Embryonic facial prominence (tissue), 1 donor: ENCODE measurements around the gene AMDHD2.
A peak's percentile ranks its signal among the peaks of the same experiment; 100 is the strongest.
"Not testable (repeated sequence)": the region's sequence is repeated elsewhere in the genome, so short reads cannot be mapped to it uniquely, and the experiment has no call there.

Source experiments
- DNase-seq: peaks from one replicate; pipeline ENCODE4 v3.0.0-alpha.2; 2016; ENCODE audit errors: extremely low spot score

AMDHD2 gene, protein sequence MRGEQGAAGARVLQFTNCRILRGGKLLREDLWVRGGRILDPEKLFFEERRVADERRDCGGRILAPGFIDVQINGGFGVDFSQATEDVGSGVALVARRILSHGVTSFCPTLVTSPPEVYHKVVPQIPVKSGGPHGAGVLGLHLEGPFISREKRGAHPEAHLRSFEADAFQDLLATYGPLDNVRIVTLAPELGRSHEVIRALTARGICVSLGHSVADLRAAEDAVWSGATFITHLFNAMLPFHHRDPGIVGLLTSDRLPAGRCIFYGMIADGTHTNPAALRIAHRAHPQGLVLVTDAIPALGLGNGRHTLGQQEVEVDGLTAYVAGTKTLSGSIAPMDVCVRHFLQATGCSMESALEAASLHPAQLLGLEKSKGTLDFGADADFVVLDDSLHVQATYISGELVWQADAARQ

DNA sequence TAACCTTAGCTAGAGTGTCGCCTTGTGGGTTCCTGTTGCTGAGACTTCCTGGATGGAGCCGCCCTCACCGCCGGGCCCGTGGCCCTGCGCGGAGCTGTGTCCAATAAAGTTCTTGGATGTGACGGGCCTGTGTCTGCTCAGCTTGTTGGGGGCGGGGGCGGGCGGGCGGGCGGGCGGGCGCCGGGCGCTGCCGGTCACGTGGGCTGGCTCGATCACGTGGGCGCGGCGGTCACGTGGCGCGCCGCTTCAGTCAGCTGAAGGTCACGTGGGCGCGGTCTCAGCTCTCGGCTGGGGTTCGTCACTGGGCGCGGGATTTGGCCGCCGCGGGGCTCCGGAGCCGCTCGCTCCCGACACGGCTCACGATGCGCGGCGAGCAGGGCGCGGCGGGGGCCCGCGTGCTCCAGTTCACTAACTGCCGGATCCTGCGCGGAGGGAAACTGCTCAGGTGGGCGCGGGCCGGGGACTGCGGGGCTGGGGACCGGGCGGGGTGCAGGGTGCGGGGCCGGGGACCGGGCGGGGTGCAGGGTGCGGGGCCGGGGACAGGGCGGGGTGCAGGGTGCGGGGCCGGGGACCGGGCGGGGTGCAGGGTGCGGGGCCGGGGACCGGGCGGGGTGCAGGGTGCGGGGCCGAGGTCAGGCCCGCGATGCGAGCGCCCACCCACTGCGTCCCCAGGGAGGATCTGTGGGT lies at the start of gene AMDHD2:
TSS of gene AMDHD2 (plus strand) at position 275 of the 687 bp plus-strand sequence. CDS start at position 363, 88 bp downstream.
- DNase-seq, result peak; percentile 80

DNA sequence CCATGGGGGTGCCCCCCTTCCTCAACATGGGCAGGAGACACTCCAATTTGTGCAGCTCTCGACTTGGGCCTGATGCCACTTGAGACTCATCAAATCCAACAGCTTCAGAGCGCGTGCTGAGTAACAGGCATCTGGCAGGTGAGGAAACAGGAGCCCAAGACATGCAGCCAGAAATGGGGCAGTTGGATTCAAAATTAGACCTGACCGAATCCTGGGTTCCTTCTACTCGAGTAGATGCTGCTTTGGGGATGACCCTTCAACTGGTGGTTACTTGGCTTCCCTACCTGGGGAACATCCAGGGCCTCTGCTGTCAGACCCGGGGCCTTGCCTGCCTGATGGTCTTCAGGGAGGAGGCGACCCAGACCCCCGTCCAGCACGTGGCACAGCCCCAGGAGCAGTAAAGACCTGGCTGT lies 49.6 kb upstream of the AMDHD2 start:
- DNase-seq, result no peak

DNA sequence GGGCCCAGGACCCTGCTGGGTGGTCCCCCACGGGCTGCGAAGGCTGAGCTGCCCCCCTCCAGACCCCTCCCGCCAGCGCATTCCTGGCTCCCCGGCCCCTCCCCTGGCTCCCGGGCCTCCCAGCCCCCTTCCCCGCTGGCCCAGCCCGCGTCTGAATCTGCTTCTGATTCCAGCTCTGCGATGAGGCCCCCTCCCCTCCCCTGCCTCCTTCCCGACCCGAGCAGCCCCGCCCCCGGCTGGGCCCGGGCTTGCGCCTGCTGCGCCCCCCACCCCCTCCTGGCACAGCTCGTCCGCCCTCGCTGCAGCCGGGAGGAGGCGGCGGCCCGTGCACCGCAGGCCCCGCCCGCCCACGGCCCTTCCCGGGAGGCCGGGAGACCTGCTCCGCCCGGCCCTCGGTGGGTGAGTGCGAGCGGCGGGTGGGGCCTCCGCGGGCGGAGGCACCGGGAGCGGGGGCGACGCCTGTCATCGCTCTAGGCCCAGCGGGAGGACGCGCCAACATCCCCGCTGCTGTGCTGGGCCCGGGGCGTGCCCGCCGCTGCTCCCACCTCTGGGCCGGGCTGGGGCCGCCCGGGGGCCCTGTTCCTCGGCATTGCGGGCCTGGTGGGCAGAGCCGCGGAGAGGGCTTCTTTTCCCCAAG lies 49.0 kb upstream of the AMDHD2 start, which contains the start of gene NTN3:
TSS of gene NTN3 (plus strand) at position 282 of the 637 bp plus-strand sequence. CDS start 405 bp downstream, outside the sequence.
- DNase-seq, result peak; percentile 72

DNA sequence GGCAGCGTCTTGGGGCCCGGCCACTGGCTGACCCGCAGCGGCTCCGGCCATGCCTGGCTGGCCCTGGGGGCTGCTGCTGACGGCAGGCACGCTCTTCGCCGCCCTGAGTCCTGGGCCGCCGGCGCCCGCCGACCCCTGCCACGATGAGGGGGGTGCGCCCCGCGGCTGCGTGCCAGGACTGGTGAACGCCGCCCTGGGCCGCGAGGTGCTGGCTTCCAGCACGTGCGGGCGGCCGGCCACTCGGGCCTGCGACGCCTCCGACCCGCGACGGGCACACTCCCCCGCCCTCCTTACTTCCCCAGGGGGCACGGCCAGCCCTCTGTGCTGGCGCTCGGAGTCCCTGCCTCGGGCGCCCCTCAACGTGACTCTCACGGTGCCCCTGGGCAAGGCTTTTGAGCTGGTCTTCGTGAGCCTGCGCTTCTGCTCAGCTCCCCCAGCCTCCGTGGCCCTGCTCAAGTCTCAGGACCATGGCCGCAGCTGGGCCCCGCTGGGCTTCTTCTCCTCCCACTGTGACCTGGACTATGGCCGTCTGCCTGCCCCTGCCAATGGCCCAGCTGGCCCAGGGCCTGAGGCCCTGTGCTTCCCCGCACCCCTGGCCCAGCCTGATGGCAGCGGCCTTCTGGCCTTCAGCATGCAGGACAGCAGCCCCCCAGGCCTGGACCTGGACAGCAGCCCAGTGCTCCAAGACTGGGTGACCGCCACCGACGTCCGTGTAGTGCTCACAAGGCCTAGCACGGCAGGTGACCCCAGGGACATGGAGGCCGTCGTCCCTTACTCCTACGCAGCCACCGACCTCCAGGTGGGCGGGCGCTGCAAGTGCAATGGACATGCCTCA lies 48.3 kb upstream of the AMDHD2 start:
- no peak for DNase-seq

DNA sequence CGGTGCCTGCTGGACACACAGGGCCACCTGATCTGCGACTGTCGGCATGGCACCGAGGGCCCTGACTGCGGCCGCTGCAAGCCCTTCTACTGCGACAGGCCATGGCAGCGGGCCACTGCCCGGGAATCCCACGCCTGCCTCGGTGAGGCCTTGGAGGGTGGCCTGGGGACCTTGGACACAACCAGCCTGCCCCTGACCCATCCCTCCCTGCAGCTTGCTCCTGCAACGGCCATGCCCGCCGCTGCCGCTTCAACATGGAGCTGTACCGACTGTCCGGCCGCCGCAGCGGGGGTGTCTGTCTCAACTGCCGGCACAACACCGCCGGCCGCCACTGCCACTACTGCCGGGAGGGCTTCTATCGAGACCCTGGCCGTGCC lies 47.7 kb upstream of the AMDHD2 start:
- DNase-seq, result no peak

DNA sequence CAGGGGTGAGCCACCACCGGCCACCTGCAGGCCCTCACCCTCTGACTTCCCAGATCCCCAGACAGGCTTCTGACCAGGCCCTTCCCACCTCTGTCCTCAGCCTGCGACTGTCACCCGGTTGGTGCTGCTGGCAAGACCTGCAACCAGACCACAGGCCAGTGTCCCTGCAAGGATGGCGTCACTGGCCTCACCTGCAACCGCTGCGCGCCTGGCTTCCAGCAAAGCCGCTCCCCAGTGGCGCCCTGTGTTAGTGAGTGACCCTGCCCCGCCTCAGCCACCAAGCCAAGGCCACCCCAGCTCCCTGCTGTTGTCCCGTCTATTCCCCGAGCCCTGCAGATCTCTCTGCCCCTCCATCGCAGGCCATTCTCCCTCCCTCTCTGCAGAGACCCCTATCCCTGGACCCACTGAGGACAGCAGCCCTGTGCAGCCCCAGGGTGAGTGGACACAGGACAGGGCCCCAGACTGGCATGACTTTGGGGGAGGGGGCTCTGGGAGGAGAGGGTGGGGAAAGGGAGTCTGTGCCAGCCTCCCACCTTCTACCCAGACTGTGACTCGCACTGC lies 47.2 kb upstream of the AMDHD2 start:
- DNase-seq, result no peak

DNA sequence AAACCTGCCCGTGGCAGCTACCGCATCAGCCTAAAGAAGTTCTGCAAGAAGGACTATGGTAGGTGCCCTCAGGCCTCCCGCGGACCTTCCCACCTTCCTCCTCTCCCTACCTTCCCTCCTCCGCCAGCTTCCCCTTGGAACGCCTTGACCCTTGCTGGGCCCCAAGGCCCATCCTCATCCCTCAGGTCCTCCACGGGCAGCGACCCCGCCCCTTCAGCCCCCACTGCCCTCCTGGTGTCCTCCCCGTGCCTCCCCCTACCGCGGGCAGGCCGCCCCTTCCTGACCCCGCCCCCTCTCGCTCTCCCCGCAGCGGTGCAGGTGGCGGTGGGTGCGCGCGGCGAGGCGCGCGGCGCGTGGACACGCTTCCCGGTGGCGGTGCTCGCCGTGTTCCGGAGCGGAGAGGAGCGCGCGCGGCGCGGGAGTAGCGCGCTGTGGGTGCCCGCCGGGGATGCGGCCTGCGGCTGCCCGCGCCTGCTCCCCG lies 46.7 kb upstream of the AMDHD2 start:
- DNase-seq, result no peak

DNA sequence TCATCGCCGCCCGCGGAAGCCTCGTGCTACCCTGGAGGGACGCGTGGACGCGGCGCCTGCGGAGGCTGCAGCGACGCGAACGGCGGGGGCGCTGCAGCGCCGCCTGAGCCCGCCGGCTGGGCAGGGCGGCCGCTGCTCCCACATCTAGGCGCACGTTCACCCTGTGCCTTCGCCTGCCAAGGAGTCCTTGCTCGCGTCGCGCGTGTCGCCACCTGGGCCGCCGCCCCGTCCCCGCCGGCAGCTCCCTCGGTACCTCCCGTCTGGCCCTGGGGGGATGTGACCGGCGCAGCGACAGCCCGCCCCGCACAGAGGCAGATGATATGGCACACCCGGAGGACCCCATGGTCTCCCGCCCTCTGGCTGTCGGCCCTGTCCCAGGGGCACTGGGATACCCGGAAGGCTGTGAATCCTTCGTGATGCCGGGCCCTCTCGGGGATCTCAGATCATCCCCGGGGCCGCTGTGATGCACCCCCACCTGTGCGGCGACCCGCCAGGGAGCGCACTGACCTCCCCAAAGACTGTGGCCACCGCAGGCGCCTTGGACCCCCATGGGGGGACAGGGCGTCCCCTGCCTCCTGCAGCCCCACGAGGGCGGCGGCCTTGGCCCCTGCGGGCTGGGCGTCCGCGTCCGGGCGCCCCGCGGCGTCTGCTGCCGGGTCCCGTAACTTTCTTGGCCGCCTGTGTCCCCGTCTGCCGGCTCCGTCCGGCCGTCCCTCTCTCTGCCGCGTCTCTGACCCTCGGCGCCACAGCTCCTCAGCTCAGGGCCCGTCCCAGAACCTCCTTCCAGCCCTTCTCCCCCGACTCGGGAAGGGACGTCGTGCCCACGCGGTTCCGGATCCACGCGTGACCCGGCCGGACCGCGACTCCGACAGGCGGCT lies 45.9 kb upstream of the AMDHD2 start:
- no peak for DNase-seq

DNA sequence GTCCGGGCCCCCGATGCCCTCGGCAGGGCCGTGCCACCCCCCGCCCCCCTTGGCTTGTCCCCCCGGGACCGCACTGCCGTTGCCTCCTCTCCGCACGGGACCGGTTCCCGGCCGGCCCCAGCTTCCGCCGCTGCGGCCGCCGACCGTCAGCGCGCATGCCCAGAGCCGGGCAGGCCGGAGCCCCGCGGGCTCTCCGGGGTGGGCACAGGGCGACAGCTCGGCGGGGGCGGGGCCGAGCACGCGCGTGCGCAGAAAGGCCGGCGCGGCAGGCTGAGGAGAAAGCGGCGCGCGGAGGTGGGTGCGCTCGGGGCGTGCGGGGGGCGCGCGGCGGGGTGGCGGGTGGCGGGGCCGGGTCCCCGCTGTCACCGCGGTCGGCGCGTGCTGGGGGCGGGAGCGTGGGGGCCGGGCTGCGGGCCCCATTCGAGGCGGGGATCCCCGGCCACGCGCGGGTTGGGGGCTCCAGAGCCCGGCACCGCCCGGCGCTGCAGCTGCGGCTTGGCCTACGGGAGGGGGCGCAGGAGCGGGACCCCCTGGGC lies 45.2 kb upstream of the AMDHD2 start, which contains the start of gene TBC1D24:
TSS of gene TBC1D24 (plus strand) at position 251 of the 536 bp plus-strand sequence. CDS start 21,022 bp downstream, outside the sequence.
- peak; percentile 49 for DNase-seq

DNA sequence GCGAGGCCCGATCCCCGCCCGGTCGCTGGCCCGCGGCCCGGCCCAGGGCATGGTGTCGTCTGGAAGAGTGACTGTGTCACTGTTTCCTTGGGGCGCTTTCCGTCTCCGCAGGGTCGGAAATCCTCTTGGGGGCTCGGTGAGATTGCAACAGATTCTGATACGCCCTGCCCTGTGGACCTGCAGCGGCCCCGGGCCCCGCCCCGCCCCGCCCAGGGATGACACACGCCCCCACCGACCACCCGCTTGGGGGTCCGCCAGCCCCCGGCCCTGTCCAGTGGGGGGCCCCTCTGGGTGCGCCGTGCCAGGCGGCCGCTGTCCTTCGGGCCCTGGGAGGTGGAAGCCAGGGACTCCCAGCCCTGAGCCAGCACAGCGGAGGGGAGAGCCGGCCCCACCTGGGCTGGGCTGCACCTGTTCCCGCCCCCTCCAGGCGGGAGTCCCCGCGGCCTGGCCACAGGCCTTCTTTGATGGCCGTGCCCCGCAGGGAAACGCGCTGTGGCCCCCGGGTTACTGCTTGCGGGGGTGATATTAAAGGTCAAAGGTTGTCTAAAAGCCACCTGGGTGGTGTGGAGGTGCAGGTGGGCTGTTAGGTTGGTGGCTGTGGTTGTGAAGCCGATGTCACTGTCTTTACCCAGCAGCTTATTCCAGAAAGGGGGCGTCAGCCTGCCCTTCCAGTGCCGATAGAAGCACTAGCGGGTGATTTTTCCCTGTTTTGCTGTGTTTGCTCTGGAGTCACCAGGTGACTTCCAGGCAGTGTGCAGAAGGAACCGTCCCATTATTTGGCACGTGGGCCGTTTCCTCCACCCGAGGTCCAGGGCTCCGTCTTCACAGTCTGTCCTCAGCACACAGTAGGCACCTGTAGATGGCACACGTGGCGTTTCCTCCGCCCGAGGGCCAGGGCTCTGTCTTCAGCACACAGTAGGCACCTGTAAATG lies 44.5 kb upstream of the AMDHD2 start:
- no peak for DNase-seq

DNA sequence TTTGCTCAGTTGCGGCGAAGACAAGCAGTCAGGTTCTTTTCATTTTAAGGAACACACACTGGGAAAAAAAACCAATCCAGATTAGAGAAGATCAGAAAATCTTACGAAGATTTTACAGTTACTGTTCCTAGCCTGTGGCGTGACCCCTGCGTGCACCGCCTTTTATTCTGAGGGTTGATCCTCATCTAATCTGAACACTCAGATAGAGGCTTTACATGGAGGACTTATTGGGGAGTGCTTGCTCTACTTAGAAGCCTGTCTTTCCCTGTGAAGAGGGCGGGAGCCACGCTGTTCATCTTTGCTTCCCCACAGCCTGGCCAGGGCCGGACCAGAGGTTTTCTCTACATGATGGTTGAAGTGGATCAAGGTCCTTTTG lies 43.8 kb upstream of the AMDHD2 start:
- no peak for DNase-seq

DNA sequence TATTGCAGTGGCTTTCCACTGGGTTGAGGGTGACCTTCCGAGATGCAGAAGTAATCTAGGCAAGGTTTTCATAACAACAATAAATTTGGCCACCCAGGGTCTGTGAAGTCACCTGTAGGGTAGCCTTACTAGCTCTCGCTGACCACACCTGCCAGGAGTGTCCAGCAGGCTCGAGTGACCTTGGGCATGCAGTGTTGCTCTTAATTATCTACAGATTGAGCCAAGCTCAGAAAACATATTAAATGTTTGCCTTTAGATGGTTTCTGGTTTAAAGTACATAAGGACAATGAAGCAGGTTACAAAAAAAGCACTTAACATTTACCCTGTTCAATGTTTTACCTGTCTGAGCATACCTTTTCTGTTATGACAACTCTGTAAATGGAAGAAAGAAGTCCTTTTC lies 43.4 kb upstream of the AMDHD2 start:
- no peak for DNase-seq

DNA sequence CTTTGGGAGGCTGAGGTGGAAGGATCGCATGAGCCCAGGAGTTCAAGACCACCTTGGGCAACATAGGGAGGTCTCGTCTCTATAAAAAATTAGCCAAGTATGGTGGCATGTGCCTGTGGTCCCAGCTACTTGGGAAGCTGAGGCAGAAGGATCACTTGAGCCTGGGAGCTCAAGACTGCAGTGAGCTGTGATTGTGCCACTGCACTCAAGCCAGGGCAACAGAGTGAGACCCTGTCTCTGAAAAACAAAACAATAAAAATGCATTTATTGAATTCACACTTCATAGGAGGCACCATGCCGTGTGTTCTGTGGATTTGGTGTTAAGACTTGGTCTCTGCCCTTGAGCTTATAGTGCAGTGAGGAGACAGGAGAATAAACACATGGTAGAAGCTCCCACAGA lies 42.8 kb upstream of the AMDHD2 start:
- no peak for DNase-seq

DNA sequence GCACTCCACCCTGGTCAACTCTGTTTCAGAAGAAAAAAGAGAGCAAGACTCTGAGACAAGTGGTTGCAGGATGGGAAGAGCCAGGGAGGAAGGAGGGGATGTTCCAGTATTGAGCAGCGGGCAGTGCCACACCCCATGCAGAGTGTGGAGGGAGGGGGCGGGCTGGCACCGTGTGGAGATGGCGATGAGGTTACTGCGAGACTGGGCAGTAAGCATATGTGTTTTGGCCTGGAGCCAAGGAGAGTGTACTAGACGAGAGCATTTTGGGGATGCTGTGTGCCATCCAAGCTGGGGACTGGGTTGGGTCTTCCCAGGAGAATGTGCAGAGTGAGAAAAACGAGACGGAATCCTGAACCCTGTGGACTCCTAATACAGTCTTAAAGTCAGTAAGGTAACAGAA lies 41.9 kb upstream of the AMDHD2 start:
- no peak for DNase-seq

DNA sequence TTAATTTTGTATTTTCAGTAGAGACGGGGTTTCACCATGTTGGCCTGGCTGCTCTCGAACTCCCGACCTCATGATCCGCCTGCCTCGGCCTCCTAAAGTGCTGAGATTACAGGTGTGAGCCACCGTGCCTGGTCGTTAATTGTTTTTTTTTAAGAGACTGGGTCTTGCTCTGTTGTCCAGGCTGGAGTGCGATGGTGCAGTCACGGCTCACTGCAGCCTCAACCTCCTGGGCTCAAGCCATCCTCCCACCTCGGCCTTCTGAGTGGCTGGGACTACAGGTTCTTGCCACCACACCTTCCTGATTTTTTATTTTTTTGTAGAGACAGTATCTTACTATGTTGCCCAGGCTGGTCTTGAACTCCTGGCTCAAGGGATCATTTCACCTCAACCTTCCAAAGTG lies 40.2 kb upstream of the AMDHD2 start:
- not testable (repeated sequence) for DNase-seq

DNA sequence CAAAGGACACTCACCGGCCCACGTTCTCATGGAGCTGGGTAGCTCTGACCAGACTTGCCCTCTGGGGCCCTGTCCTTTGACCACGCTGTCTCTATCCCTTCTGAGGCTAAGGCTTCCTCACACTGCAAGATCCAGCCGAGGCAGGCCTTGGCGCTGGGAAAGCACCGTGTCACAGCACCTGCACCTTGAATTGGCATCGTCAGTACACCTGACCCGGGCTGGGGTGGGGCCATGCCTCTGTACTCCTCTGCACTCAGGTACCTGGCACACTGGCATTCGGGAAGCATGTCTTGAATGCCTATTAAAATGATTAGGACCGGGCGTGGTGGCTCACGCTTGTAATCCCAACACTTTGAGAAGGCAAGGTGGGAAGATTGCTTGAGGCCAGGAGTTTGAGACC lies 39.2 kb upstream of the AMDHD2 start:
- no peak for DNase-seq

DNA sequence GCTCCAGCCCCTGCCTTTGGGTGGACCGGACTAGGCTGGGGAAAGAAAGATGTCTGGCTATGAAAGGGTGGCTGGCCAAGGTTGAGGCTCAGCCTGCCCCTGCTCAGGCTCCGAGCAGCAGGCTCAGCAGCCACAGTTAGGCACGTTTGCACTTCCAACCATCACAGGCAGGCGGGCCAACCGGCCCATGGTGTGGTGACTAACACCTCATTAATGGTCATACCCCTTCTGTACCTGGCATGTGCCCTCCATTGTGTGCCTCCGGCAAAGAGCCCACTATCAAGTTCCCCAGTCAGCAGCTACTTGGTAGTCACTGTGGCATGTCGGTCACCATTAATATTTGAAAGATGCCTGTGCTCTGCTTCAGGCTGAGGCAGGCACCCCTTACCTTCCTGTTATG lies 38.5 kb upstream of the AMDHD2 start:
- DNase-seq, result no peak

DNA sequence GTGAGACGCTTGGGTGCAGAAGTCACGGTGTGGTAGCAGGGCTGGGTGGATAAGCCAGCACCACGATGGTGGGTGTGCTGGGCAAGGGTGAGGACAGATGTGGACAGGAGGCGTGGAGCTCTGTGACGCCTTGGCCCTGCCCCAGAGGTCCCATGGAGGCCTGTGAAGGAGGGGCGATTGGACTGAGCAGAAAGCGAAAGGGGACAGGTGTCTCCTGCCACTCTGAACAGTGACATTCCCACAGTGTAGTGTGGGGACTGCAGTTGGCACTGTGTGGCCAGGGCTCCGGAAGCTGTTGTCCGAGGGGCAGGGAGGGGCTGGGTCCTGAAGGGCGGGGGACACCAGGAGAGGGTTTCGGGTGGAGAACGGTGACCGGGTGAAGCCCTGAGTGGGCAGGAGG lies 37.9 kb upstream of the AMDHD2 start:
- no peak for DNase-seq
